Measurements from ENCODE around the gene STK16. TPM values are rescaled to one million over a fixed set of nuclear protein-coding genes. Genes with fewer than 3 reads are reported as not detected.

STK16 gene
- total RNA-seq, 1 experiment from 2014 or later: 21.6 TPM

DNA sequence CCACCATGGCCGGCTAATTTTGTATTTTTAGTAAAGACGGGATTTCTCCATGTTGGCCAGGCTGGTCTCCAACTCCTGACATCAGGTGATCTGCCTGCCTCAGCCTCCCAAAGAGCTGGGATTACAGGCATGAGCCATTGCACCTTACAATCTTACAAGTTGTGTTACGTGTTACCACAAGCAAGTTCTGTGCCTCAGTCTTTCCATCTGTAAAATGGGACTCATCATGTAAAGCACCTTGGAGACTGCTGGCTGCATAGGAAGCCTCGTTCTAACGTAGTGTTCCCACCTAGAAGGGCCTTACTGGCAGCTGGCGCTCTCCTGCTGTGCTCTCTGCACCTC lies 43.9 kb downstream of the STK16 start:
- H3K4ac ChIP-seq (ENCODE audit: low read depth, low read length): no peak overlapping the region
- no peak overlapping the region for H4K91ac ChIP-seq (ENCODE audit: insufficient read length, low read depth, low read length)
- no peak overlapping the region for H2BK20ac ChIP-seq (ENCODE audit: low read depth, low read length, poor library complexity, severe bottlenecking)
- no peak overlapping the region for H3K27ac Mint-ChIP-seq
- H3K9me3 ChIP-seq (ENCODE audit: control insufficient read depth, low read depth, low read length): no peaks in the 10 kb centered on the region
- H3K79me2 ChIP-seq (ENCODE audit: insufficient read depth, low read length): no peaks in the 10 kb centered on the region
- no peak overlapping the region for H3K23ac ChIP-seq (ENCODE audit: insufficient read length, low read depth, low read length)
- peaks cover 0 to 4% (median 2%) of the 10 kb centered on the region in 3 experiments; a peak in 2 of 7 replicates for H3K36me3 Mint-ChIP-seq (ENCODE audit: insufficient read depth in 1 of 3, low read depth in 3 of 3)
- H2BK120ac ChIP-seq (ENCODE audit: low read depth, low read length, poor library complexity, severe bottlenecking): no peak overlapping the region
- H3K14ac ChIP-seq (ENCODE audit: insufficient read depth, low read length): no peak overlapping the region
- no peak overlapping the region for H3K4me3 Mint-ChIP-seq
- H3K56ac ChIP-seq (ENCODE audit: insufficient read length, low read depth, low read length): no peak overlapping the region
- no peaks in the 10 kb centered on the region for H3K79me1 ChIP-seq (ENCODE audit: insufficient read depth, low read depth, low read length, poor library complexity, severe bottlenecking)
- H4K20me1 ChIP-seq (ENCODE audit: control insufficient read depth, insufficient read depth, insufficient read length): no peaks in the 10 kb centered on the region
- H3K27ac ChIP-seq (ENCODE audit: insufficient read length, low read depth, low read length): no peak overlapping the region
- peaks cover 23% of the 10 kb centered on the region for H3K27me3 Mint-ChIP-seq (ENCODE audit: low read depth)
- peaks cover 12 to 18% of the 10 kb centered on the region in 2 experiments for H3K4me1 Mint-ChIP-seq
- no peak overlapping the region for H3T11ph ChIP-seq (ENCODE audit: low read length)
- no peaks in the 10 kb centered on the region for H3K27me3 ChIP-seq (ENCODE audit: insufficient read depth, low read length)
- H3K4me2 ChIP-seq (ENCODE audit: insufficient read depth, insufficient read length, low read length): no peak overlapping the region
- H3K9ac ChIP-seq (ENCODE audit: extremely low read depth, insufficient read length, low read length): no peak overlapping the region
- H2AFZ ChIP-seq (ENCODE audit: low read length): no peak overlapping the region
- no peak overlapping the region for H2AK5ac ChIP-seq (ENCODE audit: insufficient read length, low read length)
- H3K9me3 Mint-ChIP-seq: peaks cover 2% of the 10 kb centered on the region in 2 experiments; a peak in 1 of 5 replicates
- TF ChIP-seq, protein P1, sequence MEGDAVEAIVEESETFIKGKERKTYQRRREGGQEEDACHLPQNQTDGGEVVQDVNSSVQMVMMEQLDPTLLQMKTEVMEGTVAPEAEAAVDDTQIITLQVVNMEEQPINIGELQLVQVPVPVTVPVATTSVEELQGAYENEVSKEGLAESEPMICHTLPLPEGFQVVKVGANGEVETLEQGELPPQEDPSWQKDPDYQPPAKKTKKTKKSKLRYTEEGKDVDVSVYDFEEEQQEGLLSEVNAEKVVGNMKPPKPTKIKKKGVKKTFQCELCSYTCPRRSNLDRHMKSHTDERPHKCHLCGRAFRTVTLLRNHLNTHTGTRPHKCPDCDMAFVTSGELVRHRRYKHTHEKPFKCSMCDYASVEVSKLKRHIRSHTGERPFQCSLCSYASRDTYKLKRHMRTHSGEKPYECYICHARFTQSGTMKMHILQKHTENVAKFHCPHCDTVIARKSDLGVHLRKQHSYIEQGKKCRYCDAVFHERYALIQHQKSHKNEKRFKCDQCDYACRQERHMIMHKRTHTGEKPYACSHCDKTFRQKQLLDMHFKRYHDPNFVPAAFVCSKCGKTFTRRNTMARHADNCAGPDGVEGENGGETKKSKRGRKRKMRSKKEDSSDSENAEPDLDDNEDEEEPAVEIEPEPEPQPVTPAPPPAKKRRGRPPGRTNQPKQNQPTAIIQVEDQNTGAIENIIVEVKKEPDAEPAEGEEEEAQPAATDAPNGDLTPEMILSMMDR (conservative IDR thresholded peaks at IDR 0.05): no peak
- H4K8ac ChIP-seq (replicated peaks; ENCODE audit: insufficient read length, low read depth, low read length): no peak overlapping the region
- no peak overlapping the region for H4K5ac ChIP-seq (ENCODE audit: insufficient read length, low read depth, low read length)
- H3K23me2 ChIP-seq (ENCODE audit: insufficient read length, low read depth, low read length, poor library complexity, severe bottlenecking): peaks cover 3% of the 10 kb centered on the region
- no peaks in the 10 kb centered on the region; the same call in 1 of the 2 replicates for H3K4me1 ChIP-seq (ENCODE audit: insufficient read depth, low read length)
- no peak overlapping the region for H2BK12ac ChIP-seq (ENCODE audit: insufficient read length, low read depth, low read length)
- WGBS (ENCODE audit: extremely low coverage, insufficient read length, low lambda C conversion rate): no CpG with 5 or more reads among the region's 6 CpGs
- no peak overlapping the region for H2BK5ac ChIP-seq (ENCODE audit: insufficient read length, low read length)
- no peak overlapping the region for H3K18ac ChIP-seq (ENCODE audit: insufficient read length, low read depth, low read length)
- H2BK15ac ChIP-seq (ENCODE audit: low read depth, low read length): no peak overlapping the region
- no peak for DNase-seq
